Fibroblast of skin of right quadriceps (primary cell): ENCODE data around the gene ALOXE3.

Experiments
- DNase-seq: peaks from one replicate; pipeline ENCODE4 v3.0.0-alpha.2; 2013

The ALOXE3 gene

DNA sequence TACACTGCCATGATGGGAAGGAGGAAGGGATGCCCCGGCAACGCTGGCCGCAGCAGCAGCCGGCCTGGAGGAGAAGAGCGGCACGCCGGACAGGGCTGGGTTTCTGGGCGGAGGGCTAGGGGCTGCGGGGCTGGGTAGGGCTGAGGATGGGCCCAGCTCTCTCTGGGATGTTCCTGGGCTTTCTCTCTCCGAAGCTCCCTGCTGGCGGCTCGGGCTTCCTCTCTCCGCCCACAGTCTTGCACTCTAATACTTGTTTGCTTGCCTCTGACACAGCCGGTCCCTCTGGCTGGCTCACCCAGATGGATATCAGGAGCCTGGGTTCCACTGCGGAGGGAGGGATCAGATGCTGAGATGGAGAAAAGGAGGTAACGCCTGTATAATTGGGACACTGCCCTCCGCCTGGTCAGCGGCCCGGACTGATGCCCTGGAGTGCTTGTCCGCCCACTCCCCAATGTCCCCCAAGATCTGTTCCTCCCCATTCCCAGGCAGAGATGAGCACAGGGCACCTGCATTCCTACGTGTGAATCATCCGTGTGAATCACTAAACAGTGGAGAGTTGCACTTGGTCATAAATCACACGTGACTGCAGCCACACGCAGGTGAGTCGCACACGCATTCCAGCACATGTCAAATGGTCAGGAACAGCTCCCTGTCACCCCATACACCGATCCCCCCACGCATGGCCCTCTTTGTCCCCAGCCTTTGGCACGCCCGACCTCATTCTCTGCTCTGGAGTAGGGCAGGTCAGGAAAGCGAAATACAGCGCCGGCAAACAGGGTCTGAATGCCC is at the start of gene ALOXE3:
ALOXE3 (minus strand) TSS at position 535 of the 789 bp plus-strand sequence; CDS start at position 11, 524 bp downstream.
- peak; percentile 57 for DNase-seq

DNA sequence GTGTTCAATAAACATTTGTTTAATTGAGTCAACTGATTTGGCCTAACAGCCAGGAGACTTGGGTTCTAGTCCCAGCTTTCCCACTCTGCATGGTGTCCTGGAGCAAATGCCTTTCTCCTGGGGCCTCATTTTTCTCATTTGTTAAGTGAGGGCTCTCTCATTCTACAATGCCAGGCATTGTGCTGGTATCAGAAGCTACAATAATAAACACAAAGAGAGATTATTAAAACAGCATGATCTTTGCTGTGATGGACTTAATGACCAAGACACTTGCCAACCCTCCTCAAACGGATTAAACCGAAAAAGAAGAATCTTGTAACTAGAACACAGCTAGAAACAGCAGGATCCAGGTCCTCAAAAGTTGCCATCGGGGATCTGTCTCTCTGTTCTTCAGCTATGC is 49.2 kb upstream of the ALOXE3 start:
- DNase-seq, result no peak

DNA sequence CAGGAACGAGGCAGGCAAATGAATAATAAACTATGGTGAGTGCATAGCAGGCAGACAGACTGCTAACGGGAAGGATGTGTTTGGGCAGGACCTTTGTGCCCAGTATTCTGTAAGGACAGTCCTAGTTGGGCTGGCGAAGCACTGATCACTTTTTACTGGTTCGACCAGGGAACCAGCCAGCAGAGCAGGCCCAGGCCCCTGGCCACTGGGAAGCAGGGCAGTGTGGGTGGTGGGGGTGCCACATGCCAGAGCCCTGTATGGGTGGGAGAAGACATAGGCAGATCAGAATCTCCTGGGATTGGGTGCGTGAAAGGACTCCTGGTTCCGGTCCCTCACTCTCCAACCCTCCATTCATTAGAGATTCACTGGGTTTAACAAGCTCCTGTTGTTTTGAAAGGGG is 48.4 kb upstream of the ALOXE3 start:
- DNase-seq, result no peak

GRCh38 chr17:8164815-8165131 is 46.5 kb upstream of the ALOXE3 start:
- no peak for DNase-seq

- DNase-seq, result peak; percentile 49
These were observed 45.9 kb upstream of the ALOXE3 start for GRCh38 chr17:8163978-8164814.

DNA sequence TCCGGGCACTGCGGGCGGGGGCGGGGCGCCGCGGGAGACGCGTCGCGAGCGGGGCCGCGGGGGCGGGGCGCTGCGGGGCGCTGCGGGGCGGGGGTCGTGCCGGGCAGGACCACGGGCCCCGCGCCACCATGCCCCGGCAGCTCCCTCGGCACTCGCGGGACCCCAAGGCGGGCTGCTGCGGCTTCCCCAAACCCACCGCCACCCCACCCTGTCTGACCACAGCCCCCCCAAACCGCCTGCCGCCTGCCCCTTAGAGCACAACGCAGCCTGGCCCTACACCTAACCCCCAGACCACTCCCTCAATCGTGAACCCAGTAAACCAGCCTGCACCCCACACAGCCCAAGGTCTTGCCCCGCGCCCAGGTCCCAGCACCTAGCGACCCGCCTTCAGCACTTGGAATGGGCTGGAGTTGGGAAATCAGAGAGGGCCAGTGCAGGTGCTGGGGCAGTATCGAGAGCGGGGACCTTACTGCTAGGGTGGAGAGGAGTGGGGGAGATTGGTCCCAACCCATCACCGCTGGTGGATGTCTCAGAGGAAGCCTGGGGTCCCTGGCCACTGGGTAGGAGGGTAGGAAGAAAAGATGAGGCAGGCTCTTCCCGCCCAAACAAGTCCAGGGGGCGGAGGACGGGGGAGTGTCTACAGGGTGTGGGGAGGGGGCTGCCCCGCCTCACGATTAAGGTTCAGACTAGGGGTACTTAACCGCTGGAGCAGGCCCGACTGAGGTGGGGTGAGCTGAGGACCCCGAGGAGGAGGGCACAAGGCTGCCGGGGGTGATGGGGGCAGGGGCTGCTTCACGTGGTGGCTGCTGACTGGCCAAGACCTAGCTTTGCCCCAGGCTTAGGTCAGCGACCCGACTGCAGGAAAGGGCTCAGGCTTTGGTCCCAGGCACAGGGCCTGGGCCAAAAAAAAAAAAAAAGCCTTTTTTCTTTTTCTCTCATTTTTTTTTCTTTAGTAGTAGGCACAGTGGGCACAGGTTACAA is 45.0 kb upstream of the ALOXE3 start:
- no peak for DNase-seq

GRCh38 chr17:8162233-8162996 is 44.1 kb upstream of the ALOXE3 start, which contains the start of gene VAMP2:
TSS of gene VAMP2 (minus strand) at chr17:8162948. CDS start at chr17:8162879, 69 bp downstream.
- peak; percentile 72 for DNase-seq

DNA sequence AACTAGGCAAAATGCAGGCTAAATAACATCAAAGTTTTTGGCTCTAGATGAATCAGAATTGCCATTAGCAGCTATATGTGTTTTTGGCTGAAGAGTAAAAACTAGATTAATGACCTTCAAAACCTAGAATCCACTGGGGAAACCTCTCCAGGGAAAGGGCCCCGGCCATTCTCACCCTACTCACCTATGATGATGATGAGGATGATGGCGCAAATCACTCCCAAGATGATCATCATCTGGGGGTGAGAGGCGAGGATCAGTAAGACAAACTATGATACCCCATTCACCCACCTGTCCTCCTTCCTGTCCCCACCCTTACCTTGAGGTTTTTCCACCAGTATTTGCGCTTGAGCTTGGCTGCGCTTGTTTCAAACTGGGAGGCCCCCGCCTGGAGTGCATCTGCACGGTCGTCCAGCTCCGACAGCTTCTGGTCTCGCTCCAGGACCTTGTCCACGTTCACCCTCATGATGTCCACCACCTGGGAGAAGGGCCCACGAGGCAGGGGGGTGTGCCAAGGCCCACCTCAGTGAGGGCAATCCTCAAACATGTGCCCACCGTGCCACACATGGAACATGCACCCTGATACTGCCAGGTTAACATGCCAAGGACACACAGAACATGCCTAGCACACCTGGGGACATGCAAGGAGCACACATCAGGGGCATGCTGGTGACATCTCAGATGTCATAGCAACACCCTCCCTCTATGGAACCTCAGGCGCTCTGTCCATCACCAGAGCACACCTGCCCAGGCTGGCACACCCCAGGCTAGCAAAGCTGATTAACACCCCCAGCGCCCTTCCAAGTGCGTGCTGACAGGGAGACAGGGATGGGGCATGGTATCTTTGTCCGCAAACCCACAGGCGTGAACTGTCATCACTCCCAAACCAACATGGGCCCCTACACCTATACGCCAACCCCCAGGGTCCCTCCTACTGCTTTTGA is 43.2 kb upstream of the ALOXE3 start:
- no peak for DNase-seq

DNA sequence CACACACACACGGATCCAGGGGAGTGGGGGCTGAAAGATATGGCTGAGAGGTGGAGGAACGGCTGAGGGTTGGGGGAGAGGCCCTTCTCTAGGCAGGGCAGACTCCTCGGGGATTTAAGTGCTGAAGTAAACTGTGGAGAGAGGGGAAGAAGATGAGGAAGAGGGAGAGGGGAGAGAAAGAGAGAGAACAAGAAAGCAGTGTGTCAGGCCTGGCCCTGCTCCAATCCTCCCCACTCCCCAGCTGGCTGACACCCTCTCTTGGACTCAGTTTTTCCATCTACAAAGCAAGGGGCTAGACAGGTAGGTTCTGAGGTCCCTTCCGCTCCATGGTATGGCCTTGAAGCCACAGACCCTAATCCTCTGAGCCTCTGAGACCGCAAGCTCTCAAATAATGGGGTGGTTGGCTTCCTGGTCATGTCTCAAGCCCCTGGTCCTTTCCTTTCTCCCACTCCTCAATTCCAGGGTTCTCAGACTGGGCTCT is 42.5 kb upstream of the ALOXE3 start:
- no peak for DNase-seq

DNA sequence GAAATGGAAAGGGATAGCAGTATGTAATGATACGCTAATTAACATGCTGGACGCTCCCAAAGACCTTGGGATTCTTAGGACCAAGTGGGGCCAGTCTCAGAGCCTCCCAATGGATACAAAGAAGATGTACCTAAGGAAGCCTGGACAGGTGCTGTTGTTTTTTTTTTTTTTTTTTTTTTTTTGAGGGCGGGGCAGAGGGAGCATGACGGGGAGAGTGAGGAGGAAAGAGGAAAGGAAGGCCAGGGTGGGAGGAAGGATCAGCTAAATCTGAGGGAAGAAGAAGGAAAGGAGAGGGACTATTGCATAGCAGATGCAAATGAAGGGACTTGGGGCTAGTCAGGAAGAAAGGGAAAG is 41.9 kb upstream of the ALOXE3 start:
- DNase-seq, result no peak

GRCh38 chr17:8159459-8160223 is 41.3 kb upstream of the ALOXE3 start:
- DNase-seq, result no peak

- DNase-seq, result no peak
These were observed 40.7 kb upstream of the ALOXE3 start for GRCh38 chr17:8159032-8159400.

GRCh38 chr17:8158267-8159031 is 40.1 kb upstream of the ALOXE3 start:
- DNase-seq, result peak; percentile 75

GRCh38 chr17:8156246-8156992 is 38.1 kb upstream of the ALOXE3 start:
- peak; percentile 100 for DNase-seq

DNA sequence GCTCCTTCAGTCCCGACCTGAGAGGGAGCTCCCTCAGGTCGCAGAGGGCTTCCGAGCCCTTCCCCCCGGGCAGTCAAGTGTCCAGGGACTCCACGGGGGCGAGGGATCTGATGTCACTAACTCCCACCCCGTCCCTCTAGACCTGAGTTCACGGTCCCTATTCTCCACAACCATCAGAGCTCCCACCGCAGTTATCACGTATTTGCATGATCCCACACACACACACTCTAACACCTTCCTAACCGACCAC is 37.6 kb upstream of the ALOXE3 start:
- DNase-seq, result no peak

- DNase-seq, result no peak
These were observed 37.1 kb upstream of the ALOXE3 start for GRCh38 chr17:8155231-8155995.

DNA sequence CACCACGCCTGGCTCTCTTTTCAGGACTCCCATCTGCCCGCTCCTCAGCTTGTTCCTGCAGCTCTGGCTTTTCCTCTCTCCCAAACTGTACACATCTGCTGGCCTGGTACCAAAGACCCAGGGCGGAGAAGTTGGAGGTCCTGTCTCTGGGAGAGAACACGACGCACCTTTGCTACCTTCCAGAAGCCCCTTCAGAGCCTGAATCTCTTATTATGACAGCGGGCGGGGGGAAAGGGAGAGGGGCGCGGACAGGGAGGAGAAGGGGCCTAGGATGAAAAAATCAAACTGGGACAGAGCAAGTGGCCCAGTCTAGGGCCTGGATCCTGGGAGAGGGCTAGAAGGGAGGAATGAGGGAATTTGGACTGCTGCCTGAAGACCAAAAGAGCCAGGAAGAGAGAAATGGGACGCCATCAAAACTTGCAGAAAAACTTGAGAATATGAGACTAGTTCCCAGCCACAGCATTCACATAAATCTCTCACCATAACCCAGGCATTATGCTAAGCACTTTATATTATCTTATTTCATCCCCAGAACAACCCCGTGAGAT is 36.4 kb upstream of the ALOXE3 start:
- DNase-seq, result no peak
